ENCODE data around the gene CFAP99. TPM values are rescaled to one million over a fixed set of nuclear protein-coding genes. Genes with fewer than 3 reads are reported as not detected.
A peak's percentile ranks its signal among the peaks of the same experiment; 100 is the strongest.

CFAP99 gene
- total RNA-seq, 2 donors from 2014 or later: not detected

GRCh38 chr4:2443956-2444740 is 25.4 kb downstream of the CFAP99 start:
- Histone ChIP-seq H3K4me1 (peaks cover 4% of the 10 kb centered on the region), H3K9me3 (no peaks in the 10 kb centered on the region), H3K4me3 (no peak overlapping the region), H3K27me3 (no peaks in the 10 kb centered on the region), H3K36me3 (replicated peaks in 1 of 2; ENCODE audit: insufficient read depth in 1 of 2, low read depth in 2 of 2) (no peaks in the 10 kb centered on the region), H3K27ac (no peak overlapping the region)
- WGBS, 2 donors: 81 to 86% methylated on average over 3 to 7 of the region's 7 CpGs
- intact Hi-C loops (cut with DNase I): loop anchor here (10.0 kb wide), 1 partner anchor 229 kb away; no protein-coding TSS in a partner anchor
- DNase-seq: peak in 1 of 4 donors; percentile 9
- no peak for ATAC-seq
- TF ChIP-seq CTCF (IDR thresholded peaks at IDR 0.05): no peak
- TF ChIP-seq POLR2A (IDR thresholded peaks at IDR 0.05): no peak

GRCh38 chr4:2445130-2445529 is 26.4 kb downstream of the CFAP99 start:
- 96 to 100% methylated on average over 1 to 9 of the region's 9 CpGs for WGBS, 2 donors
- peaks cover 4% of the 10 kb centered on the region for H3K4me1 ChIP-seq
- ATAC-seq (no peak), DNase-seq (no peak)
- H3K4me3 ChIP-seq: no peak overlapping the region
- H3K36me3 ChIP-seq (replicated peaks in 1 of 2; ENCODE audit: insufficient read depth in 1 of 2, low read depth in 2 of 2): no peaks in the 10 kb centered on the region
- H3K9me3 ChIP-seq: no peaks in the 10 kb centered on the region
- TF ChIP-seq CTCF (IDR thresholded peaks at IDR 0.05) (no peak), POLR2A (IDR thresholded peaks at IDR 0.05) (no peak)
- H3K27me3 ChIP-seq: no peaks in the 10 kb centered on the region
- intact Hi-C loops (cut with DNase I): loop anchor here (10.0 kb wide), 1 partner anchor 230 kb away; no protein-coding TSS in a partner anchor
- H3K27ac ChIP-seq: no peak overlapping the region

- H3K27ac ChIP-seq: no peak overlapping the region
- no peaks in the 10 kb centered on the region for H3K9me3 ChIP-seq
- WGBS, 2 donors: 91 to 97% methylated on average over 4 to 6 of the region's 6 CpGs
- no peak overlapping the region for H3K4me3 ChIP-seq
- DNase-seq (no peak), ATAC-seq (no peak)
- peaks cover 4% of the 10 kb centered on the region for H3K4me1 ChIP-seq
- H3K27me3 ChIP-seq: no peaks in the 10 kb centered on the region
- TF ChIP-seq POLR2A (IDR thresholded peaks at IDR 0.05) (no peak), CTCF (IDR thresholded peaks at IDR 0.05) (no peak)
- H3K36me3 ChIP-seq (replicated peaks in 1 of 2; ENCODE audit: insufficient read depth in 1 of 2, low read depth in 2 of 2): no peaks in the 10 kb centered on the region
- intact Hi-C loops (cut with DNase I): loop anchor here (10.0 kb wide), 1 partner anchor 231 kb away; no protein-coding TSS in a partner anchor
Measured at GRCh38 chr4:2445571-2445970, 26.8 kb downstream of the CFAP99 start.

- TF ChIP-seq CTCF (IDR thresholded peaks at IDR 0.05): no peak
- TF ChIP-seq POLR2A (IDR thresholded peaks at IDR 0.05): no peak
- DNase-seq (no peak), ATAC-seq (no peak)
- H3K27ac ChIP-seq: no peak overlapping the region
- no peaks in the 10 kb centered on the region for H3K36me3 ChIP-seq (replicated peaks in 1 of 2; ENCODE audit: insufficient read depth in 1 of 2, low read depth in 2 of 2)
- intact Hi-C loops (cut with DNase I): loop anchor here (10.0 kb wide), 1 partner anchor 232 kb away; no protein-coding TSS in a partner anchor
- 81 to 85% methylated on average over 3 of the region's 3 CpGs for WGBS, 2 donors
- H3K27me3 ChIP-seq: no peaks in the 10 kb centered on the region
- H3K4me3 ChIP-seq: no peak overlapping the region
- no peaks in the 10 kb centered on the region for H3K4me1 ChIP-seq
- H3K9me3 ChIP-seq: no peaks in the 10 kb centered on the region
Measured at GRCh38 chr4:2446656-2447564, 28.2 kb downstream of the CFAP99 start.
